HG02870 (cell line): ENCODE measurements around the gene CNKSR3.

Experiments
- ATAC-seq: cut with Tn5 transposase; IDR thresholded peaks from one replicate; pipeline ENCODE4 v1.9.1; 2021; ENCODE audit warnings: mild to moderate bottlenecking, moderate library complexity; ENCODE audit not compliant: unreplicated experiment

Gene CNKSR3

GRCh38 chr6:154458565-154459470 is 51.7 kb downstream of the CNKSR3 start:
- no peak for ATAC-seq

GRCh38 chr6:154457881-154458284 is 52.6 kb downstream of the CNKSR3 start:
- no peak for ATAC-seq

- no peak for ATAC-seq
These were observed 53.3 kb downstream of the CNKSR3 start for GRCh38 chr6:154457046-154457713.

GRCh38 chr6:154453329-154453728 is 57.2 kb downstream of the CNKSR3 start:
- no peak for ATAC-seq

GRCh38 chr6:154450498-154450897 is 60.0 kb downstream of the CNKSR3 start:
- ATAC-seq, result no peak

GRCh38 chr6:154448448-154449096 is 61.9 kb downstream of the CNKSR3 start:
- ATAC-seq, result no peak

GRCh38 chr6:154447954-154448353 is 62.5 kb downstream of the CNKSR3 start:
- no peak for ATAC-seq

GRCh38 chr6:154446984-154447383 is 63.5 kb downstream of the CNKSR3 start:
- no peak for ATAC-seq

GRCh38 chr6:154445417-154445816 is 65.1 kb downstream of the CNKSR3 start:
- no peak for ATAC-seq

- ATAC-seq, result no peak
These were observed 68.5 kb downstream of the CNKSR3 start for GRCh38 chr6:154441995-154442310.

GRCh38 chr6:154440422-154441043 is 70.0 kb downstream of the CNKSR3 start:
- no peak for ATAC-seq

- no peak for ATAC-seq
These were observed 70.5 kb downstream of the CNKSR3 start for GRCh38 chr6:154440022-154440421.

GRCh38 chr6:154438882-154439415 is 71.5 kb downstream of the CNKSR3 start:
- no peak for ATAC-seq

GRCh38 chr6:154435400-154435945 is 75.0 kb downstream of the CNKSR3 start:
- ATAC-seq, result no peak

- no peak for ATAC-seq
These were observed 75.8 kb downstream of the CNKSR3 start for GRCh38 chr6:154434662-154435061.

GRCh38 chr6:154433477-154434241 is 76.8 kb downstream of the CNKSR3 start:
- ATAC-seq, result no peak

- no peak for ATAC-seq
These were observed 77.7 kb downstream of the CNKSR3 start for GRCh38 chr6:154432533-154433476.

- ATAC-seq, result no peak
These were observed 80.0 kb downstream of the CNKSR3 start for GRCh38 chr6:154430481-154430919.

- ATAC-seq, result no peak
These were observed 80.8 kb downstream of the CNKSR3 start for GRCh38 chr6:154429711-154430110.
